K562 (cell line): ENCODE results near the gene FRMD5. TPM values are rescaled to one million over a fixed set of nuclear protein-coding genes. Genes with fewer than 3 reads are reported as not detected.

Source experiments
- ATAC-seq: fragments of 200-7000 bp; cut with Tn5 transposase; 3 replicates; pipeline ENCODE4 v1.9.1; 2020; ENCODE audit warnings: moderate library complexity
- BruUV-seq: library from RNA; stranded (reverse); fragments of 400-500 nt; replicated peaks from 2 replicates; lab custom pipeline; 2021; lab: Mats Ljungman, UMichigan
- CTCF ChIA-PET: fragments of 300-600 bp; formaldehyde crosslinking; extraction: SDS; loops from one replicate; lab custom pipeline; 2021; ENCODE audit warnings: low intra/inter-chr PET ratio; lab: Yijun Ruan, JAX
- POLR2A ChIA-PET: fragments of 300-600, 350-650 bp; sonication (Branson Sonifier 250); formaldehyde crosslinking; extraction: SDS; loops from one replicate; lab custom pipeline; 2021; ENCODE audit warnings: antibody characterized with exemption, inconsistent platforms; lab: Yijun Ruan, JAX
- DNase-seq, 4 experiments: peaks; one replicate each; pipeline versions ENCODE4 v3.0.0 to v3.0.0-alpha.2; 2011 to 2018; ENCODE audit warnings: low spot score in 3 of 4, mixed read lengths in 3 of 4; ENCODE audit errors: extremely low read depth in 1 of 4
- FAIRE-seq: peaks from 2 replicates; lab custom pipeline; 2011; peaks lifted over from hg19 to GRCh38; lab: Jason Lieb, UNC
- H2AFZ ChIP-seq: 2 replicates; pipeline ENCODE4 v1.6.0; 2011; ENCODE audit warnings: low read depth, low read length, control low read depth, inconsistent platforms
- H3K27ac ChIP-seq: fragments of 200-600 bp; 3 replicates; pipeline ENCODE4 v1.8.0; 2011; ENCODE audit warnings: low read depth, mild to moderate bottlenecking, control low read depth, inconsistent platforms, low read length, moderate library complexity, mixed read lengths; ENCODE audit errors: extremely low read depth
- H3K27me3 ChIP-seq, 2 experiments: fragments of 300-600 bp in 1 of 2; 2 replicates in 1 of 2; 3 replicates in 1 of 2; pipeline versions ENCODE4 v1.6.0 to v1.8.0; 2011; ENCODE audit warnings: inconsistent platforms in 2 of 2, low read length in 2 of 2, mild to moderate bottlenecking in 1 of 2, mixed read lengths in 1 of 2, moderate library complexity in 1 of 2; ENCODE audit not compliant: control insufficient read depth in 2 of 2, insufficient read depth in 2 of 2
- H3K36me3 ChIP-seq: fragments of 300-600 bp; 3 replicates; pipeline ENCODE4 v1.8.0; 2011; ENCODE audit warnings: mild to moderate bottlenecking, low read length, inconsistent platforms; ENCODE audit not compliant: control insufficient read depth, insufficient read depth
- H3K4me1 ChIP-seq, 2 experiments: fragments of 200-600 bp in 1 of 2; replicated peaks in 1 of 2; 2 replicates in 1 of 2; 3 replicates in 1 of 2; pipeline versions ENCODE4 v1.5.1 to v1.8.0; 2011; ENCODE audit warnings: inconsistent platforms in 2 of 2, low read length in 2 of 2, mild to moderate bottlenecking in 1 of 2, mixed read lengths in 1 of 2, moderate library complexity in 1 of 2; ENCODE audit not compliant: control insufficient read depth in 2 of 2, insufficient read depth in 2 of 2
- H3K4me2 ChIP-seq: 2 replicates; pipeline ENCODE4 v1.6.1; 2011; ENCODE audit warnings: low read length, control low read depth, inconsistent platforms, mixed read lengths; ENCODE audit not compliant: insufficient read depth
- H3K4me3 ChIP-seq: fragments of 200-600 bp; sonication (generic), shearing (Covaris generic); 2 replicates; pipeline ENCODE4 v1.5.1; 2016; ENCODE audit warnings: control low read depth, inconsistent platforms
- H3K79me2 ChIP-seq: fragments of 200-600 bp; 3 replicates; pipeline ENCODE4 v1.8.0; 2011; ENCODE audit warnings: low read length, inconsistent platforms; ENCODE audit not compliant: control insufficient read depth, insufficient read depth
- H3K9ac ChIP-seq, 2 experiments: 2 replicates each; pipeline versions ENCODE4 v1.6.0 to v1.6.1; 2011; ENCODE audit warnings: low read depth in 2 of 2, low read length in 2 of 2, control low read depth in 1 of 2, inconsistent platforms in 1 of 2, mild to moderate bottlenecking in 1 of 2, mixed read lengths in 1 of 2; ENCODE audit not compliant: insufficient read depth in 1 of 2
- H3K9me1 ChIP-seq: one replicate; pipeline ENCODE4 v1.6.0; 2011; ENCODE audit warnings: inconsistent platforms, mild to moderate bottlenecking, low read length, moderate library complexity; ENCODE audit not compliant: control insufficient read depth, insufficient read depth
- H3K9me3 ChIP-seq: replicated peaks from 2 replicates; pipeline ENCODE4 v1.5.1; 2011; ENCODE audit warnings: low read depth, low read length, inconsistent platforms; ENCODE audit not compliant: control insufficient read depth, insufficient read depth
- H4K20me1 ChIP-seq: replicated peaks from 2 replicates; pipeline ENCODE4 v1.6.1; 2011; ENCODE audit warnings: low read length, inconsistent platforms, mixed read lengths; ENCODE audit not compliant: control insufficient read depth, insufficient read depth
- CCNT2 ChIP-seq: IDR thresholded peaks from 2 replicates; pipeline ENCODE4 v1.6.1; 2011; ENCODE audit warnings: borderline replicate concordance, low read depth, mild to moderate bottlenecking, moderate library complexity, mixed read lengths, low read length; ENCODE audit not compliant: insufficient read length; ENCODE audit errors: extremely low read depth
- EGR1 ChIP-seq: fragments of 450-650 bp; conservative IDR thresholded peaks from 2 replicates; pipeline ENCODE4 v1.6.1; 2017; ENCODE audit warnings: mild to moderate bottlenecking
- HDAC1 ChIP-seq, 2 experiments: fragments of 450-650 bp; IDR thresholded peaks; 2 replicates each; pipeline ENCODE4 v1.6.1; 2016 to 2017; ENCODE audit warnings: inconsistent platforms in 1 of 2, mild to moderate bottlenecking in 1 of 2, moderate library complexity in 1 of 2
- HIVEP1 ChIP-seq: fragments of 250-450 bp; sonication (Bioruptor Pico); IDR thresholded peaks from 2 replicates; pipeline ENCODE4 v1.4.0; 2020; ENCODE audit warnings: mild to moderate bottlenecking
- KDM1A ChIP-seq, 2 experiments: fragments of 450-650 bp; IDR thresholded peaks; 2 replicates each; pipeline ENCODE4 v1.6.1; 2016; ENCODE audit warnings: mild to moderate bottlenecking in 2 of 2
- MIER1 ChIP-seq: fragments of 450-650 bp; IDR thresholded peaks from 2 replicates; pipeline ENCODE4 v1.6.1; 2016; ENCODE audit warnings: antibody characterized with exemption, mild to moderate bottlenecking, low read depth
- NCOA6 ChIP-seq: fragments of 450-650 bp; IDR thresholded peaks from 2 replicates; pipeline ENCODE4 v1.6.1; 2017; ENCODE audit warnings: mild to moderate bottlenecking
- NR4A1 ChIP-seq, 2 experiments: fragments of 250-450 bp in 1 of 2; fragments of 450-650 bp in 1 of 2; sonication (Bioruptor Pico) in 1 of 2; IDR thresholded peaks; 2 replicates each; pipeline versions ENCODE4 v1.4.0 to v1.6.1; 2016 to 2020; ENCODE audit warnings: mild to moderate bottlenecking in 2 of 2, missing compliant biosample characterization in 1 of 2, missing genetic modification characterization in 1 of 2, moderate library complexity in 1 of 2
- RBM25 ChIP-seq: fragments of 200-400 bp; formaldehyde crosslinking; IDR thresholded peaks from 2 replicates; pipeline ENCODE4 v1.6.1; 2018; ENCODE audit warnings: low read length, low read depth, moderate library complexity; ENCODE audit not compliant: severe bottlenecking
- TAF9B ChIP-seq: fragments of 450-650 bp; IDR thresholded peaks from 2 replicates; pipeline ENCODE4 v1.6.1; 2018; ENCODE audit warnings: mild to moderate bottlenecking; ENCODE audit not compliant: partially characterized antibody
- TGIF2 ChIP-seq: sonication (generic); formaldehyde crosslinking; IDR thresholded peaks from 2 replicates; pipeline ENCODE4 v1.8.1; 2022; ENCODE audit warnings: mild to moderate bottlenecking, missing genetic modification reagents, moderate library complexity
- ZNF121 ChIP-seq: sonication (generic); formaldehyde crosslinking; conservative IDR thresholded peaks from 2 replicates; pipeline ENCODE4 v1.8.0; 2022; ENCODE audit warnings: missing genetic modification reagents
- ZNF146 ChIP-seq: IDR thresholded peaks from one replicate; pipeline ENCODE4 v1.6.1; 2018; ENCODE audit warnings: missing compliant biosample characterization; ENCODE audit not compliant: unreplicated experiment
- WGBS: fragments of 100-300 bp; shearing (Covaris generic); methylation state at CpG from one replicate; pipeline ENCODE4 v1.1.6; 2016; ENCODE audit warnings: low coverage, mixed read lengths; ENCODE audit not compliant: insufficient coverage; ENCODE audit errors: missing lambda C conversion rate; 5-methylcytosine and 5-hydroxymethylcytosine counted together
- in situ Hi-C: fragments of 300-500 bp; cut with MboI; formaldehyde crosslinking; loops from 4 replicates; pipeline ENCODE4 v1.15.0; 2018; ENCODE audit warnings: inconsistent platforms, mixed read lengths
- intact Hi-C: fragments of 100-400 bp; cut with micrococcal nuclease; formaldehyde crosslinking; loops from 2 replicates; pipeline ENCODE4 v1.14.2; 2022
- polyA plus RNA-seq, 8 experiments: library from polyadenylated mRNA; depleted of rRNA in 4 of 8; stranded (reverse) in 5 of 8; unstranded in 3 of 8; fragments of >200 nt; fragmentation: Nextera tagmentation in 2 of 8; fragmentation: Illumina TruSeq in 1 of 8; extraction: Ambion mirVana in 2 of 8; extraction: Trizol in 1 of 8; gene quantifications; 2 replicates each; pipeline versions ENCODE4 v1.2.1 to v1.2.3, GENCODE V29; 2011 to 2014; ENCODE audit warnings: inconsistent platforms in 1 of 8, missing spikeins in 1 of 8
- total RNA-seq, 7 experiments: library from RNA; depleted of rRNA in 6 of 7; stranded (reverse); fragments of >200 nt in 6 of 7; fragmentation: Illumina TruSeq in 2 of 7; extraction: Trizol in 2 of 7; gene quantifications; 2 replicates each; pipeline versions ENCODE4 v1.2.1 to v1.2.3, GENCODE V29; 2011 to 2021; ENCODE audit warnings: low replicate concordance in 1 of 7
- TF ChIP-seq, protein P1 (sequence below): IDR thresholded peaks from 3 replicates; pipeline ENCODE4 v1.6.1; 2011; ENCODE audit warnings: borderline replicate concordance, mild to moderate bottlenecking; ENCODE audit not compliant: insufficient read length, insufficient read depth
- TF ChIP-seq, protein P2 (sequence below): fragments of 250-450 bp; sonication (Bioruptor Pico); IDR thresholded peaks from 2 replicates; pipeline ENCODE4 v1.9.0; 2021; ENCODE audit warnings: mild to moderate bottlenecking, inconsistent platforms
- TF ChIP-seq, protein P3 (sequence below): sonication (generic); formaldehyde crosslinking; IDR thresholded peaks from 2 replicates; pipeline ENCODE4 v1.5.0; 2020; ENCODE audit warnings: missing genetic modification reagents

FRMD5 gene
- total and polyA plus RNA-seq, 9 of the 15 experiments (the other 6 are each of a cell fraction or from before 2014, with no cell fraction given) = 0.13 to 0.38 TPM; not detected in 7

DNA sequence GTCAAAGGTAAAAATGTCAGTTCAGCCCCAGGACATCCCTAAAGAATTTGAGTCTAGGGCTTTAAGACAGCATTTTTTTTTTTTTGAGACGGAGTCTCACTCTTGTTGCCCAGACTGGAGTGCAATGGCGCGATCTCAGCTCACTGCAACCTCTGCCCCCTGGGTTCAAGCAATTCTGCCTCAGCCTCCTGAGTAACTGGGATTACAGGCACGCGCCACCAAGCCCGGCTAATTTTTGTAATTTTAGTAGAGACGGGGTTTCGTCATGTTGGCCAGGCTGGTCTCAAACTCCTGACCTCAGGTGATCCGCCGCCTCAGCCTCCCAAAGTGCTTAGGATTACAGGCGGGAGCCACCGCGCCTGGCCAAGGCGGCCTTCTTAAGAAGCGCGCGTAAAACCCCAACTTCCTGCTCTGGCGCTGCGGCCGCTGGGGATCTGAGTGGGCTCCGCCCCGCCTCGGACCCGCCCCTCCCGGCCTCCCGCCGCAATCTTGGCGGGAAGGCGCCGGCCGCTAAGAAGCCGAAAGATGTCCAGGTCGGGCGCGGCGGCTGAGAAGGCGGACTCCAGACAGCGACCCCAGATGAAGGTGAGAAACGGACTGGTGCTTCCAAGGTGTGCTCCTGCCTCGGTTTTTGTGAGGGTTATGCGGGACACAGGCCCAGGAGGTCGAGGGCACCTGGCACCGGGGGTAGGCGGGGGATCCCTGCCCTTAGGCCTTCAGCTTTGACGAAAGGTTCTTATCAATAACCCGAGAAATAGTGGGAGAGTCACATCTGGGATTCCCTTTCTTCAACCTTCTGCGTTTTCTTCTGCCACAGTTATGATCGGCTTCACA, 368.3 kb downstream of the FRMD5 start, which contains the start of gene WDR76 (continued):
- TF ChIP-seq, protein P1, sequence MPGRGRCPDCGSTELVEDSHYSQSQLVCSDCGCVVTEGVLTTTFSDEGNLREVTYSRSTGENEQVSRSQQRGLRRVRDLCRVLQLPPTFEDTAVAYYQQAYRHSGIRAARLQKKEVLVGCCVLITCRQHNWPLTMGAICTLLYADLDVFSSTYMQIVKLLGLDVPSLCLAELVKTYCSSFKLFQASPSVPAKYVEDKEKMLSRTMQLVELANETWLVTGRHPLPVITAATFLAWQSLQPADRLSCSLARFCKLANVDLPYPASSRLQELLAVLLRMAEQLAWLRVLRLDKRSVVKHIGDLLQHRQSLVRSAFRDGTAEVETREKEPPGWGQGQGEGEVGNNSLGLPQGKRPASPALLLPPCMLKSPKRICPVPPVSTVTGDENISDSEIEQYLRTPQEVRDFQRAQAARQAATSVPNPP = no peak
- TF ChIP-seq MIER1 = no peak
- no peak for TF ChIP-seq HIVEP1
- no peak for TF ChIP-seq ZNF146 (CRISPR knock-in tag)
- no peak; the same call in 1 of the 2 replicates for TF ChIP-seq EGR1
- TF ChIP-seq TGIF2 = no peak; the same call in 1 of the 2 replicates
- peak; percentile 54 for TF ChIP-seq CCNT2
- TF ChIP-seq TAF9B = peak; percentile 52

DNA sequence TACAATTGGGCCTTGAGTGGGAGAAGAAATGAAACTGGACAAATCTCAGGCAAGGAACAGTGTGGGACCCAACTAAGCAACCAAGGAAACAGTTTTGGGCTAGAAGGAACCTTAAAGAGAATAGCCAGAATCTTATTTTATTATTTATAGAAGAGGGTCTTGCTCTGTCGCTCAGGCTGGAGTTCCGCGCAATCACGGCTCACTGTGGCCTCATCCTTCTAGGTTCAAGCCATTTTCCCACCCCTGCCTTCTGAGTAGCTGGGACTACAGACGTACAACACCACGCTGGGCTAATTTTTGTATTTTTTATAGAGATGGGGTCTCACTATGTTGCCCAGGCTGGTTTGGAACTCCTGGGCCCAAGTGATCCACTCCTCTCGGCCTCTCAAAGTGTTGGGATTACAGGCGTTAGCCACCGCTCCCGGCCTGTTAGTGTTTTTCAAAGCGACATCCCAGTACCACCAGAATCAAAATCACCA, 369.0 kb downstream of the FRMD5 start:
- peak overlapping the region; percentile 88 for H3K27ac ChIP-seq
- CTCF ChIA-PET = no interaction called here
- H3K27me3 ChIP-seq = no peaks in the 10 kb centered on the region
- in situ Hi-C loops = no loop called here
- POLR2A ChIA-PET = interaction anchor here (2.6 kb wide), 1 partner anchor 11 kb away, joined by 12 read pairs; no protein-coding TSS in a partner anchor
- peaks cover 81% of the 10 kb centered on the region for H3K79me2 ChIP-seq
- ATAC-seq (no peak), DNase-seq (peak in 1 of 4 experiments; percentile 20), FAIRE-seq (peak; percentile 6)
- peak overlapping the region in 1 of 2 experiments; percentile 84; a peak in 2 of 4 replicates for H3K9ac ChIP-seq
- no peaks in the 10 kb centered on the region for H3K9me1 ChIP-seq
- H4K20me1 ChIP-seq = no peaks in the 10 kb centered on the region
- H3K9me3 ChIP-seq = no peaks in the 10 kb centered on the region
- peaks cover 25% of the 10 kb centered on the region; the same call in 2 of the 3 replicates for H3K36me3 ChIP-seq
- BruUV-seq = no TSS peak
- WGBS = 85% methylated on average over 11 of the region's 11 CpGs
- intact Hi-C loops = no loop called here
- peaks cover 17 to 24% of the 10 kb centered on the region in 2 experiments; a peak in 4 of 5 replicates for H3K4me1 ChIP-seq
- peak overlapping the region; percentile 30 for H3K4me2 ChIP-seq
- peak overlapping the region; percentile 81 for H2AFZ ChIP-seq
- H3K4me3 ChIP-seq = no peak overlapping the region
- TF ChIP-seq ZNF121 = peak; percentile 97
- TF ChIP-seq NR4A1 (CRISPR knock-in tag; IDR thresholded peaks at IDR 0.05) = no peak
- peak; percentile 32; the same call in 1 of the 2 replicates for TF ChIP-seq NR4A1 (tag; IDR thresholded peaks at IDR 0.05)
- TF ChIP-seq, protein P2, sequence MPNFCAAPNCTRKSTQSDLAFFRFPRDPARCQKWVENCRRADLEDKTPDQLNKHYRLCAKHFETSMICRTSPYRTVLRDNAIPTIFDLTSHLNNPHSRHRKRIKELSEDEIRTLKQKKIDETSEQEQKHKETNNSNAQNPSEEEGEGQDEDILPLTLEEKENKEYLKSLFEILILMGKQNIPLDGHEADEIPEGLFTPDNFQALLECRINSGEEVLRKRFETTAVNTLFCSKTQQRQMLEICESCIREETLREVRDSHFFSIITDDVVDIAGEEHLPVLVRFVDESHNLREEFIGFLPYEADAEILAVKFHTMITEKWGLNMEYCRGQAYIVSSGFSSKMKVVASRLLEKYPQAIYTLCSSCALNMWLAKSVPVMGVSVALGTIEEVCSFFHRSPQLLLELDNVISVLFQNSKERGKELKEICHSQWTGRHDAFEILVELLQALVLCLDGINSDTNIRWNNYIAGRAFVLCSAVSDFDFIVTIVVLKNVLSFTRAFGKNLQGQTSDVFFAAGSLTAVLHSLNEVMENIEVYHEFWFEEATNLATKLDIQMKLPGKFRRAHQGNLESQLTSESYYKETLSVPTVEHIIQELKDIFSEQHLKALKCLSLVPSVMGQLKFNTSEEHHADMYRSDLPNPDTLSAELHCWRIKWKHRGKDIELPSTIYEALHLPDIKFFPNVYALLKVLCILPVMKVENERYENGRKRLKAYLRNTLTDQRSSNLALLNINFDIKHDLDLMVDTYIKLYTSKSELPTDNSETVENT = no peak
- TF ChIP-seq RBM25 = peak; percentile 29
- TF ChIP-seq KDM1A (IDR thresholded peaks at IDR 0.05) = peak; percentile 22 to 62; a peak in 1 of 4 replicates
- TF ChIP-seq NCOA6 = no peak
- 0 out of 4 replicates have a peak, but pooled peaks of 1 of the 2 experiments have one; percentile 33 for TF ChIP-seq HDAC1 (IDR thresholded peaks at IDR 0.05)
- TF ChIP-seq, protein P3, sequence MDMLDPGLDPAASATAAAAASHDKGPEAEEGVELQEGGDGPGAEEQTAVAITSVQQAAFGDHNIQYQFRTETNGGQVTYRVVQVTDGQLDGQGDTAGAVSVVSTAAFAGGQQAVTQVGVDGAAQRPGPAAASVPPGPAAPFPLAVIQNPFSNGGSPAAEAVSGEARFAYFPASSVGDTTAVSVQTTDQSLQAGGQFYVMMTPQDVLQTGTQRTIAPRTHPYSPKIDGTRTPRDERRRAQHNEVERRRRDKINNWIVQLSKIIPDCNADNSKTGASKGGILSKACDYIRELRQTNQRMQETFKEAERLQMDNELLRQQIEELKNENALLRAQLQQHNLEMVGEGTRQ (CRISPR knock-in tag) = no peak
